ENCODE results near the gene SLC10A7. TPM values are rescaled to one million over a fixed set of nuclear protein-coding genes. Genes with fewer than 3 reads are reported as not detected.

The SLC10A7 gene
- total and polyA plus RNA-seq, 3 donors from 2014 or later, result 6.4 to 12.4 (median 11.6) TPM

DNA sequence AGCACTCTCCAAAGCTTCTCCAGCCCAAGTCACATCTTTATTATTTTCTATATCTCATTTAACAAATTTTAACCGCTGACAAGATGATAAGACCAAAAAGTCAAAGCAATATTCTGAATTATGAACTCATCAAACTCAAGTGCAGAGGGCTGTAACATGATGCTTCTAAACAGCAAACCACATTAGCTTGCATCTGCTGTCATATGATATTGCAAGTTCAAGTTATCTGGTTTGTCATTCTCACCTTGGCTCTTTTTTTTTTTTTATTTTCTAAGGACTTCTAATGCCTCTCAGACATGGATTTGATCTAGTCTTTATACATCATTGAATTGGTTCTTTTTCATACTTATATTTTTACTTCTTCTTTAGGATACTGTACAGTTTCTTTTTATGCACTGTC, 93.4 kb downstream of the SLC10A7 start:
- intact Hi-C loops (cut with DNase I; ENCODE audit: low total_unique reads), result no loop called here
- Histone ChIP-seq H3K27me3 (no peaks in the 10 kb centered on the region), H3K27ac (no peak overlapping the region), H3K4me1 (no peaks in the 10 kb centered on the region), H3K4me3 (no peak overlapping the region), H3K36me3 (ENCODE audit: low read depth, missing control alignments) (no peaks in the 10 kb centered on the region), H3K9me3 (no peaks in the 10 kb centered on the region)
- WGBS, 2 donors, result 95 to 100% methylated on average over 1 of the region's 1 CpG
- no peak for TF ChIP-seq POLR2A (IDR thresholded peaks at IDR 0.05)
- no peak for TF ChIP-seq CTCF (IDR thresholded peaks at IDR 0.05)
- no peak for DNase-seq

DNA sequence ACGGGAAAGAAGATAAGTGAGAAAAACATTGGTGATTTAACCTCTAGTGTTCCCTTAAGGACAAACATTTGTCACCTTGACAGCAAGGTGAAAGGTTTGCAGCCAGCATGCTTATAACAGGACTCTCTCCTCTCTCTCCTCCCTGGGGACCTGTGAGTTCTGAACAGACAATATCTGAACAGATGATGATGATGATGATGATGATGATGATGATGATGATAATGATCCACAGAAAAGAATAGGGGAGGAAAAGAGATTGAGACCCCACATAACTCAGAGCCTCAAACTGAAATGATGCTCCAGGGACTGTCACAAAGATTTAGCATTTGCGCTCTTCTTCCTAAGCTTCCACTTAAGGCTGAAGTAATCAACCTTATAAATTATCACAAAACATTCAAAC, 103.9 kb downstream of the SLC10A7 start:
- Histone ChIP-seq H3K9me3 (no peaks in the 10 kb centered on the region), H3K4me1 (no peaks in the 10 kb centered on the region), H3K27me3 (no peaks in the 10 kb centered on the region), H3K4me3 (no peak overlapping the region), H3K27ac (no peak overlapping the region), H3K36me3 (ENCODE audit: low read depth, missing control alignments) (no peaks in the 10 kb centered on the region)
- TF ChIP-seq CTCF (IDR thresholded peaks at IDR 0.05), result no peak
- no peak for TF ChIP-seq POLR2A (IDR thresholded peaks at IDR 0.05)
- DNase-seq, result no peak
- 64 to 74% methylated on average over 2 of the region's 2 CpGs for WGBS, 2 donors
- intact Hi-C loops (cut with DNase I; ENCODE audit: low total_unique reads), result no loop called here

DNA sequence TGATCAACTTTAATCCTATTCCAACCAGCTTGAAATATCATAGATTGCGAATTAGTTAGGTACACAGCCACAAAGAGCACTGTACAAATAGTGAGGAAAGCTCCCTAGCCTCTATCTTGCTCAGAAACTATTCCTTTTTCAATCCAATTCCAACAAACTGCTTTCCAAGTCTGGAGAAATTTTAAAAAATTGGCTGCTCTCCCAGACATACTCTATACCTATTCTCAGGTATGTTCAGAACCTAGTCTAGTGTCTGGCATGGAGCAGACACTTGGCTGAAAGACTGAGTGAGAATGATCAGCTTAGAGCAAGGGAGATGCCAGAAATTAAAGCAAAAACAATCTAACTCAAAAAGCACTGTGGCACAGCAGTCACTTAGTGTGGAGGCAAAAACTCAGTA, 105.9 kb downstream of the SLC10A7 start:
- Histone ChIP-seq H3K4me3 (no peak overlapping the region), H3K4me1 (no peaks in the 10 kb centered on the region), H3K36me3 (ENCODE audit: low read depth, missing control alignments) (no peaks in the 10 kb centered on the region), H3K27ac (no peak overlapping the region), H3K9me3 (no peaks in the 10 kb centered on the region), H3K27me3 (no peaks in the 10 kb centered on the region)
- DNase-seq, result no peak
- no peak for TF ChIP-seq POLR2A (IDR thresholded peaks at IDR 0.05)
- no peak for TF ChIP-seq CTCF (IDR thresholded peaks at IDR 0.05)
- intact Hi-C loops (cut with DNase I; ENCODE audit: low total_unique reads), result no loop called here
- 87% methylated on average over 1 of the region's 1 CpG for WGBS, 2 donors

GRCh38 chr4:146407669-146408084, 114.1 kb downstream of the SLC10A7 start:
- TF ChIP-seq CTCF (IDR thresholded peaks at IDR 0.05) (no peak), POLR2A (IDR thresholded peaks at IDR 0.05) (no peak)
- no peak for DNase-seq
- H3K4me1 ChIP-seq, result no peaks in the 10 kb centered on the region
- H3K27ac ChIP-seq, result peak overlapping the region in 1 of 2 donors; percentile 10
- WGBS, 2 donors, result 73 to 75% methylated on average over 4 of the region's 4 CpGs
- H3K9me3 ChIP-seq, result no peaks in the 10 kb centered on the region
- intact Hi-C loops (cut with DNase I; ENCODE audit: low total_unique reads), result no loop called here
- no peaks in the 10 kb centered on the region for H3K27me3 ChIP-seq
- H3K36me3 ChIP-seq (ENCODE audit: low read depth, missing control alignments), result no peaks in the 10 kb centered on the region
- no peak overlapping the region for H3K4me3 ChIP-seq

- TF ChIP-seq CTCF (IDR thresholded peaks at IDR 0.05) (no peak), POLR2A (IDR thresholded peaks at IDR 0.05) (no peak)
- H3K4me3 ChIP-seq, result no peak overlapping the region
- no peaks in the 10 kb centered on the region for H3K4me1 ChIP-seq
- no peaks in the 10 kb centered on the region for H3K9me3 ChIP-seq
- H3K36me3 ChIP-seq (ENCODE audit: low read depth, missing control alignments), result no peaks in the 10 kb centered on the region
- no peaks in the 10 kb centered on the region for H3K27me3 ChIP-seq
- 79 to 80% methylated on average over 3 of the region's 3 CpGs for WGBS, 2 donors
- DNase-seq, result no peak
- H3K27ac ChIP-seq, result peak overlapping the region in 1 of 2 donors; percentile 10
- intact Hi-C loops (cut with DNase I; ENCODE audit: low total_unique reads), result no loop called here
These were observed 114.5 kb downstream of the SLC10A7 start for GRCh38 chr4:146407257-146407656.
